VCaP (cell line): ENCODE measurements around the gene TSLP.

ENCODE experiments used
- H3K27ac ChIP-seq: fragments of 450-650 bp; 2 replicates; pipeline ENCODE4 v1.5.1; 2017
- TF ChIP-seq, protein P1 (sequence below): fragments of 450-650 bp; conservative IDR thresholded peaks from 2 replicates; pipeline ENCODE4 v1.5.1; 2017; ENCODE audit warnings: mild to moderate bottlenecking, moderate library complexity

TSLP gene

DNA sequence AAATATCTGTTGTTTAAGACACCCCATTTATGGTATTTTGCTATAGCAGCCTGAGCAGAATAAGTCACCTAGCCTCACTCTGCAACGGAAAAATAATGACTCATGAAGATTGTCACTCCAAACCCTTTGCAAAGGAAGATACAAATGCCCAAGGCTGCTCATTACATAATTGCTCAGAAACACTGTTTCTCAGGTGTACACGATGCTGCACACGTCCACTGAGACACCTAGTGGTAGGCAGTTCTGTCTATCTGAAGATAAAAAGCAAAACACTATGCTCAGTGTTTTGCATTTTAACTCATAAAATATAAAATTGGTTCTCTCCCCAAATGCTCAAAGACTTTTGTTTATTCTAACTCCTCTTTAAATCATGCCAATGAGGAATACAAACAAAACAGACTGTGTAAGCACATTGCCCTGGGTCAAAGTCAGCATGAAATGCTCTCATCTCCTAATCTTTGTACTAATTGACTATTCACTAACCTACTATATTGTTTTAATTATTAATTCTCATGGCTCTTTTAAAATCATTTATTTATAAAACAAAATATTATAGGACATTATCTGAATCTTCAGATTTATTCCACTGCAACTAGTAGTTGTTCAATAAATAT lies 7.7 kb upstream of the TSLP start:
- TF ChIP-seq, protein P1, sequence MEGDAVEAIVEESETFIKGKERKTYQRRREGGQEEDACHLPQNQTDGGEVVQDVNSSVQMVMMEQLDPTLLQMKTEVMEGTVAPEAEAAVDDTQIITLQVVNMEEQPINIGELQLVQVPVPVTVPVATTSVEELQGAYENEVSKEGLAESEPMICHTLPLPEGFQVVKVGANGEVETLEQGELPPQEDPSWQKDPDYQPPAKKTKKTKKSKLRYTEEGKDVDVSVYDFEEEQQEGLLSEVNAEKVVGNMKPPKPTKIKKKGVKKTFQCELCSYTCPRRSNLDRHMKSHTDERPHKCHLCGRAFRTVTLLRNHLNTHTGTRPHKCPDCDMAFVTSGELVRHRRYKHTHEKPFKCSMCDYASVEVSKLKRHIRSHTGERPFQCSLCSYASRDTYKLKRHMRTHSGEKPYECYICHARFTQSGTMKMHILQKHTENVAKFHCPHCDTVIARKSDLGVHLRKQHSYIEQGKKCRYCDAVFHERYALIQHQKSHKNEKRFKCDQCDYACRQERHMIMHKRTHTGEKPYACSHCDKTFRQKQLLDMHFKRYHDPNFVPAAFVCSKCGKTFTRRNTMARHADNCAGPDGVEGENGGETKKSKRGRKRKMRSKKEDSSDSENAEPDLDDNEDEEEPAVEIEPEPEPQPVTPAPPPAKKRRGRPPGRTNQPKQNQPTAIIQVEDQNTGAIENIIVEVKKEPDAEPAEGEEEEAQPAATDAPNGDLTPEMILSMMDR, result peak; percentile 77
- no peak overlapping the region for H3K27ac ChIP-seq

DNA sequence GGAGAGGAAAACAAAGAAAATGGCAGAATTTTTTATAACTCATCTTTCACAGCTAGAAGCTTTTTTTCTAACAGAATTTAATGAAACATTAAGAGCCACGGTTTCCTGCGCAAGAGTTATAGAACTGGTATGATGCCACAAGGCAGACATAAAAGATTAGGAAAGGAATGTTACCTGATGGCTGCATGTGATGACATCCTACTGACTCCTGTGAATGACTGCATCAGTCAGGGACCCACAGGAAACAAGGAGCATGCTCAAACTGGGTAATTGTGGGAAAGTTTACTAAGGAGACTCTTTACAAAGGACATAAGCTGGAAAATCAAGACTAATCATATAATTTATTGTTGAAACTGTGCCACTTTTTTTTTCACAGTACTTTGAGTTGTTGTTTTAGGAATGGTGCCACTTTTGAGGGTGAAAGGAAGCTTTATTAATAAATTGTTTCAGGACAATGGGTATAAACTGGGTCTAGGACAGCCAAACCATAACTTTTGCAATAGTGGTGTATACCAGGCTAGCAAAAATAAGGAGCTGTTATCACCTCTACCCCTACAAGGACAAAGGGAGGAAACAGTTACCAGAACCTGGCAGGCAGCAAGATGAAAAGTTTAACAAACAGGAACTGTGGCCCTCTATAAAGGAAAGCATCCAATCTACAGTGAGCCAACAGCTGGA lies 5.1 kb upstream of the TSLP start:
- TF ChIP-seq, protein P1, result no peak
- H3K27ac ChIP-seq, result no peak overlapping the region

DNA sequence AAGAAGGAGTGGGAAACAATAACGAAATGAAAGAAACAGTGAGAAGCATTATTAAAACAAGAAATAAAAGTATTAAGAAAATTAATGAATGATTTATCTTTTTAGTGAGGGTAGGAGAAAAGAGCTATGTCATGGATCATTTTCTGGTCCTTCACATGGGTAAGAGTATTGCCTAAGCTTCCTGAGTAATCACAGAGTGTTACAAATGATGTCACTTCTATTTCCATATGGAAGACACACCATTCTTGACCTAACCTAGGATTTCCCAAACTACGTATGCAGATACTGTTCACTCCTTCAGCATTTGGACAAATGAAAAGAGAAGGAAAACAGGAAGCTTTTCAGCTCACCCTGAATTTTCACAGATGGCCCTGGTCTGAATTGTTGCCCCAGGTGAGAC lies 3.3 kb upstream of the TSLP start:
- TF ChIP-seq, protein P1, result no peak
- H3K27ac ChIP-seq, result no peak overlapping the region

DNA sequence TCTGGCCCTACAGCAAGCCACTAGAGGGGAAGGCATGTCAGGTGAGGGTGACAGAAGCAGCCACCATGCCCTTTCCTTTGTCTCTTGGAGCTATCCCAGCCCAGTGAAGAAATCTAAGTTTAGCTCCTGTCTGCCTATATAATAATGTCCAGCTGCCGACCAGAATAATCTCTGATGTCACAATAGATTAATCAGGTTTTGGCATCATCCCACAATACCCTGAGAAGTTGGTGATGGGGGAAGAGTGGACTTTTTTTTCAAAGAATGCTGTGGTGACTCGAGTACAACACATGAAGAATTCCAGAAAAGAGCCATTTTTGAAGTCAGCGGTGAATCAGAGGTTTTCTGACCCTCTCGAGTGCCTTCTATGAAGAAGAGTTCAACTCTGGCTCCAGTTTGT lies 1.7 kb upstream of the TSLP start:
- no peak overlapping the region for H3K27ac ChIP-seq

DNA sequence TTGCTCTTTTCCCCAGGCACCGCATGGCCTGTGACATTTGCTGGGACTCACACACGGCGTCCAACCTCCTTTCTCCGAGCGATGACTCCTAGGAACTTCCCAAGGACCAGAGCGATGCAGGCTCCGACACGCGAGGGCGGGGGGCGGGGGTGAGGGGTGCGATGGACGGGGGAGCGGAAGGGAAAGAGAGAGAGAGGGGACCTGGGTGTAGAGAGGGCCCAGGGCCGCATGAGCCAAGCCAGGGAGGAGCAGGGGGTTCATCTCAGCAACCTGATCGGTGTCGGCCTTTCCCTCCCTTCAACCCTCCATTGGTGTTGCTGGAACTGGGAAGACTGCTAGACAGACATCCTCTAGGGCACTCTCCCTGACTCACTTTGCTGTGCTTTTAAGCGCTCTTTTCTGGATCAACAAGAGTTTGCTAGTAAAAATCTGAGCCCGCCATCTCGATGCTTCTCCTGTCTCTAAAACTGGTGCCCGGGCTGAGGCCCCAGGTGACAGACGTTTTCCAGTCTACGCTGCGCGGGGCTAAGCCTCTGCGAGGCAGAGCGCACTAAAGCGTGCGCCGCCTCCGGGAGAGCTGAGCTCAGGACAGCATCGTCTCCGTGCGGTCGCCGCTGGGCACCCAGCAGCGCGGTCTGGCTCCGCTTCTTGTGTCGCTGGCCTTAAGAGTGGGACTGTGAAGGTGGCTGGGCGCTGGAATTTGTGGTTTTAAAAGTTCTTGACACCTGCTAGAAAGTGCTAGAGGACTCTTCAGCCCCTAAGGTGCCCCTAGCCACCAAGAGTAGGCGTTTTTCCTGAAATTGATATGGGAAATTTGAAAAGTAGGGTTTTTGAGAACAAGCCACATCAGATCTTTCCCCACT lies 1.0 kb upstream of the TSLP start:
- TF ChIP-seq, protein P1, result no peak

More for the DNA sequence above, 1.7 kb upstream of the TSLP start:
- TF ChIP-seq, protein P1, result no peak

DNA sequence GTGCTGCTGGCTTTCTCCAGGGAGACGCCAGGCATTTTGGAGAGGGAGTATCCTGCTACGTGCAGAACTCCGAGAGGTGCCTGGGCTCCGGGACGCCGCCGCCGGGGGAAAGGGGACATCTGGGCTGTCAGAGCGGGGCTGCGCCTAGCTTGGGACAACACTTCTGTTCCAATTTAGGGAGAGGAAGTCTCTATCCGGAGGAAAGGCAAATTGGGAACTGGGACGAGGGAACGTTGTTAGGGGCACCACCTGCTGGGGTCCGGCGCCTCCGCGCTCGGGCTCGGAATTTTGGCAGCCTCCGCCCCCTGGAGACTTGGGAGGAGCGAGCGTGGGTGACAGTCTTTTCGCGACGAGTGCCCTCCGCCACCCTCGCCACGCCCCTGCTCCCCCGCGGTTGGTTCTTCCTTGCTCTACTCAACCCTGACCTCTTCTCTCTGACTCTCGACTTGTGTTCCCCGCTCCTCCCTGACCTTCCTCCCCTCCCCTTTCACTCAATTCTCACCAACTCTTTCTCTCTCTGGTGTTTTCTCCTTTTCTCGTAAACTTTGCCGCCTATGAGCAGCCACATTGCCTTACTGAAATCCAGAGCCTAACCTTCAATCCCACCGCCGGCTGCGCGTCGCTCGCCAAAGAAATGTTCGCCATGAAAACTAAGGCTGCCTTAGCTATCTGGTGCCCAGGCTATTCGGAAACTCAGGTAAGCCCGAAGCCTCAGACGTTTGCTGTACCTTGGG lies 1.6 kb downstream of the TSLP start:
- no peak overlapping the region for H3K27ac ChIP-seq
- TF ChIP-seq, protein P1, result no peak

More for the DNA sequence above, 1.0 kb upstream of the TSLP start:
- no peak overlapping the region for H3K27ac ChIP-seq

DNA sequence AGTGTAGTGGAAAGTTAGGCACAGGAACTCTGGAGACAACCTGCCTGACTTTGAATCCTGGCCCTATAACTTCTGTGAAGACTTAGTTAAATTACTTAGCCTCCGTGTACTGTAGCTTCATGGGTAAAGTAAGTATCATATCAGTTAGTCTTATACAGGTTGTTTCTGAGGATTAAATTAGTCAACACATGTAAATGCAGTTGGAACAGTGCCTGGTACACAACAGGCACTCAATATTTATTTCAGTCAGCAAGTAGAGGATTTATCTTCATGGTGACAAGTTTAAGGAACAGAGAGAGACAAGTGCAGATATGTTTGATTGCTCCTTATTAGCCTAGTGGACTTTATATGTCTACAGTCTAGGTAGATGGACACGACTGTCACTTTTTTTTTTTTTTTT lies 2.7 kb downstream of the TSLP start:
- TF ChIP-seq, protein P1, result no peak
- H3K27ac ChIP-seq, result no peak overlapping the region
